Erythroblast (primary cell): ENCODE results near the gene NFIA.

Source experiments
- GATA1 ChIP-seq: IDR thresholded peaks from 2 replicates; pipeline ENCODE4 v1.6.1; 2011; ENCODE audit warnings: low read depth, mild to moderate bottlenecking, control low read depth, low read length, moderate library complexity
- POLR2A ChIP-seq: IDR thresholded peaks from 2 replicates; pipeline ENCODE4 v1.6.1; 2011; ENCODE audit warnings: mild to moderate bottlenecking, low read length

- no peak for TF ChIP-seq POLR2A
- no peak for TF ChIP-seq GATA1
Measured at GRCh38 chr1:61434276-61434675, 351.9 kb downstream of the NFIA start.
